HG03139 (cell line): ENCODE results near the gene CLIC3.

Experiments
- ATAC-seq: cut with Tn5 transposase; IDR thresholded peaks from one replicate; pipeline ENCODE4 v1.9.1; 2021; ENCODE audit not compliant: unreplicated experiment

CLIC3 gene

GRCh38 chr9:137018761-137019559 is 22.6 kb upstream of the CLIC3 start:
- ATAC-seq, result no peak

GRCh38 chr9:137017791-137018497 is 21.6 kb upstream of the CLIC3 start:
- ATAC-seq, result no peak

- ATAC-seq, result no peak
These were observed 20.7 kb upstream of the CLIC3 start for GRCh38 chr9:137017071-137017470.

- no peak for ATAC-seq
These were observed 20.1 kb upstream of the CLIC3 start for GRCh38 chr9:137016436-137016835.

DNA sequence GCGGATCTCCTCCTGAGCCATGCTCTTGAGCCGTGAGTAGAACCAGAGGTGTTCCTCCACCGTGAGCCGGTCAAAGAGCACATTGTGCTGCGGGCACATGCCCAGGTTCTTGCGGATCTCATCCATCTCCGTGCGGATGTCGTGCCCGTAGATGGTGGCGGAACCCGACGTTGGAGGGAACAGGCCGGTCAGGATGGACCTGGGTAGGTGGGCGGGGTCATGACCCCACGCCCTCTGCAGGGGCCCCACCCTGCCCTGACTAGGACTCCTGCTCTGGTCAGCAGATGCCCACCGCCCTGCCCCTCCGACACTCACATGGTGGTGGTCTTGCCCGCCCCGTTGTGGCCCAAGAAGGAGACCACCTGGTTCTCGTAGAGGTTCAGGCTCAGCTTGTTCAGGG is 19.6 kb upstream of the CLIC3 start:
- no peak for ATAC-seq

- no peak for ATAC-seq
These were observed 19.2 kb upstream of the CLIC3 start for GRCh38 chr9:137015540-137015930.

- no peak for ATAC-seq
These were observed 18.6 kb upstream of the CLIC3 start for GRCh38 chr9:137014776-137015539.

DNA sequence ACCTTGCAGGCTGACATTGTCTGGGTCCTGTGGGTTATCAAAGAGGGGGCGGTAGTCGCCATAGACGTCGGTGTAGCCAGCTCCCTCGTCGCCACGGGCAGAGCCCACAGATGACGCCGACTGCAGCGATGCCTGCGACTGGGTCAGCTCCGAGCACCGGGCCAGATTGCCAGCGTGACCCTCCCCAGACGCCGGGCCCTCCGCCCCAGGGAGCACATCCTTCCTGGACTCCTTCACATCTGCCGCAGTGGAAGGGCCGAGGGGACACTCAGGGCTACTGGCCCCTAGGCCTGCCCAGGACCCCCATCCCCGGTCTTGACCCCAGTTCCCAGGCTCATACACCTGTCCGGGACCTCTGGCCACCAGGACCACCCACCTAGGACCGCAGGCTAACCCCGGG is 17.8 kb upstream of the CLIC3 start:
- no peak for ATAC-seq

GRCh38 chr9:137013571-137013940 is 17.2 kb upstream of the CLIC3 start:
- no peak for ATAC-seq

DNA sequence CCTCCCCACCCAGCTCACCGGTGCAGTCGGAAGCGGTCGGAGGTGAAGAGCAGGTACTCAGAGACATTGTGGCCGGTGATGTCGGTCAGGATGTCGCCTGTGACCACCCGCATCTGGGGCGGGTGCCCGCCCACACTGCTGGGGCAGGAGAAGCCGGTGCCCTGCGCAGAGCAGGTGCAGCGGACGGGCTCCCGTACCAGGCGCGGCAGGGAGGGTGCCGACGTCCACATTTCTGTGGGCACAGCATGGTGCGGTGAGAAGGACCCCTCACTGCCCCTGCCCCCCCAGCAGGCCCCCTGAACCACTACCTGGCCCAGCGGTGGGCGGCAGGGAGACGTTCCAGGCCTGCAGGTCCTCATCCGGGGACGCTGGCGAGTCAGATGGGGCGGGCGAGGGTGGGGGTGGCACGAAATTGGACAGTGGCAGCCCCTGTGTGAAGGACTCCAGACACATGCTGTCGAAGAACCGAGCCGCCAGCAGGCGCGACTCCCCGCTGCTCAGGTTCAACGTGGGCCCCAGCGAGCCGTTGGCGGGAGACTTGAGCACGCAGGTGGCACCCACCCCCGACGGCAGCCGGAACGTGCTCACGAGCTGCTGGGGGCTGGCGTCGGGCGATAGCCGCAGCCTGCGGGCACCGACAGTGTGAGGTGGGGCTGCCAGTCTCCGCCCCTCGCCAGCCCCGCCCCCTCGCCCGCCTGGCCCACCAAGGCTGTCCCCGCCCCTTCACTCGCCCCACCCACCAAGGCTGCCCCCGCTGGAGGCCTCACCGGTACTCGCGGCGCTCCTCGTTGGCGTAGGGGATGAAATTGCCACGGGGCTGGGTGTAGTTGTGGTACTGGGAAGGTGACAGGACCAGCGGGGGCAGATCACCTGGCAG is 16.6 kb upstream of the CLIC3 start:
- no peak for ATAC-seq

- ATAC-seq, result no peak
These were observed 15.7 kb upstream of the CLIC3 start for GRCh38 chr9:137011907-137012675.

GRCh38 chr9:137011156-137011555 is 14.8 kb upstream of the CLIC3 start:
- ATAC-seq, result no peak

DNA sequence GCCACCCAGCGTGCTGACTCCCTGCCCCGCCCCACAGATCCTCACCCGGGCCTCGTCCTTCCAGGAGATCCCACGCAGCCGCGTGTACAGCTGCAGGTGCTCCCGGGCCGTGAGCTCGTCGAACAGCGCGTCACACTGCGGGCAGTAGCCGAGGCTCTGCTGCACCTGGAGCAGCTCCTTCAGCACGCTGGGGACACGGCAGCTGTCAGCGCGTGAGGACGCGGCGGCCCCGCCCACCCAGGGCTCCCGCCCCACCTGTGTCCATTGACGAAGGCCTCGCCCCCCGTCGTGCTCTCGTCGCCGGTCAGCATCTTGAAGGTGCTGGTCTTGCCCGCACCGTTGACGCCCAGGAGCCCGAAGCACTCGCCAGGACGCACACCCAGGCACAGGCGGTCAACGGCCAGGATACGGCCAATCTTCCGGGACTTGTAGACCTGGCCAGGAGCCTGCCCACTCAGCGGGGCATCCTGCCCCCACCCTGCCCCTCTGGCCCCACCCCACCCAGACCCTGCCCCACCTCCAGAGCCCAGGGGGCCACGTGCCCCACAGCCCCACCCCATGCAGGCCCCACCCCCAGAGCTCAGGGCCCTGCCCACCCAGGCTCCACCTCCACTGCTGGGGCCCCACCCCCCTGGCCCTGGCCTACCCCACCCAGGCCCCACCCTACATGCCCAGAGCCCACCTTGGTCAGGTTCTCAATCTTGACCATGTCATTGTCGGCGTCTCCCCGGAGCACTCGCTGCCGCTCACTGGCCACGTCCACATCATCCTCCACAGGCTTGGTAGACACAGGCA is 13.8 kb upstream of the CLIC3 start:
- ATAC-seq, result no peak

DNA sequence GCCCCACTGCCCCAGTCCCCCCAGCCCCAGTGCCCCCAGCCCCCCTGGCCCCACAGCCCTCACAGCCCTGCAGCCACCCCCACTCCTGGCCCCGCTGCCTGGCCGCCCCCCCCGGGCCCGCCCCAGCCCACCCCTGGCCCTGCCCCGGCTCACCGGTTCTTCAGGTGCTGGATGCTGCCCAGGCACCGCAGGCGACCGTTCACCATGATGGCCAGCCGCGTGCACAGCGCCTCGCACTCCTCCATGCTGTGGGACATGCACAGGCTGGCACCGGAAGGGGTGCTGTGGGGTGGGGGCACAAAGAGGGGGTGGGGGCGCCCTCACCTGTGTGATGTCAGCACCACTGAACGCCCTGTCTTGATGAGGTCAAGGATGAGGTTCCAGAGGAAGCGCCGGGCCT is 12.8 kb upstream of the CLIC3 start:
- ATAC-seq, result no peak

GRCh38 chr9:137008312-137008711 is 11.9 kb upstream of the CLIC3 start:
- ATAC-seq, result no peak

- ATAC-seq, result no peak
These were observed 11.5 kb upstream of the CLIC3 start for GRCh38 chr9:137007816-137008270.

DNA sequence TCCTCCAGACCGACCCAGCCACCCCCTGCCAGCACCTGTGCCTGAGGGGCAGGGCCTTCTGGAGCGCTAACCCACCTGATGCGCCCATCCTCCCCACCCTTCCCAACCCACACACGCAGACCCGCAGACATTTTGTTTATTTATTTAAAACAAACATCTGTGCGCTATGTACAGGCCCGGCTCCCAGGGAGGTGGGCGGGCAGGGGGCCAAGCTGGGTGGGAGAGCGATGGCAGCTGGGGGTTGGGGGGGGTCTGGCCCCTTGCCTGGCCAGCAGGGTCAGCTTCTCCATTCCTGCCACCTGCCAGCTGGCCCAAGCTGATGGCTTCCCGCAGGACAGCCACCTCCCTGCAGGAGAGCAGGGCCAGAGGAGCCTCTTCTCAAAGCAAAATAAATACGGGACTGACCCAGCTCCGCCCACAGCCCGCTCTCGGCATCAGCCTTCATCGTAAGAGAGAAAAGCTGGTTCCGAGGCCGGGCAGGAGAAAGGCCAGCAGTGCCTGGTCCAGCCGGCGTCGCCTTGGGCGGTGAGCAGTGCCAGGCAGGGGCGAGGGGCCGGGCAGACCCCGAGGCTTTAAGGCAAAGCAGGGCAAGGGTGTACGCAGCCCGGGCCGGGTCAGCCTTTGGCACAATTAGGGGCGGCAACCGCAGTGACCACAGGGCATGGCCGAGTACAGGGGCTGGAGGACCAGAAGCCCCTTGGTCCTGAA is 10.9 kb upstream of the CLIC3 start:
- no peak for ATAC-seq

- no peak for ATAC-seq
These were observed 10.0 kb upstream of the CLIC3 start for GRCh38 chr9:137006116-137007003.
